ENCODE results near the gene MAP7D2. TPM values are rescaled to one million over a fixed set of nuclear protein-coding genes. Genes with fewer than 3 reads are reported as not detected.

The MAP7D2 gene
- total and polyA plus RNA-seq, 9 of the 15 experiments (the other 6 are each of a cell fraction or from before 2014, with no cell fraction given), result 0.01 to 0.04 (median 0.03) TPM; not detected in 4

DNA sequence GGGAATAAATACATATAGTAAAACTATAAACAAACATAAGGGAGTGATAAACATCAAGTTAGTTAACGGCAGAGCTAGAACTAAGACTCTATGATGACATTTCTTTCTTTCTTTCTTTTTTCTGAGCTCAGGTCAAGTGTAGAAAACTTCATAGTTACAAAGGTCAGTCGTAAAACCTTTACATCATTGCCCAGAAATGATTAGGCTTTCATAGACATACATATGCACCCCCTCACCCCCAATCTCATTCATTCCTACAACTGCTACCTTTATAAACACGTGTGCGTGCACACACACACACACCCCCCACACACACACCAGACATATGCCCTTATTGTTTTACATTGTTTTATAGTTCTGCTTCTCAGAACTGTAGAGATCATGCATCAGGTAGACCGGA is 19.2 kb upstream of the MAP7D2 start:
- ChIA-PET CTCF (ENCODE audit: low intra/inter-chr PET ratio) (no interaction called here), POLR2A (no interaction called here)
- H3K79me2 ChIP-seq (ENCODE audit: control insufficient read depth, insufficient read depth, low read length), result peaks cover 52% of the 10 kb centered on the region
- H3K9ac ChIP-seq (ENCODE audit: insufficient read depth in 1 of 2, low read depth in 2 of 2, low read length in 2 of 2), result no peak overlapping the region
- DNase-seq (ENCODE audit: extremely low read depth in 1 of 4, low spot score in 3 of 4) (no peak), FAIRE-seq (peak; percentile 61), ATAC-seq (no peak)
- no peak overlapping the region for H3K27ac ChIP-seq (ENCODE audit: extremely low read depth, low read depth, low read length)
- H3K36me3 ChIP-seq (ENCODE audit: control insufficient read depth, insufficient read depth, low read length), result peaks cover 90% of the 10 kb centered on the region
- peaks cover 0 to 9% of the 10 kb centered on the region in 2 experiments; a peak in 3 of 5 replicates for H3K4me1 ChIP-seq (replicated peaks in 1 of 2; ENCODE audit: control insufficient read depth in 2 of 2, insufficient read depth in 2 of 2, low read length in 2 of 2)
- no peaks in the 10 kb centered on the region for H3K9me3 ChIP-seq (replicated peaks; ENCODE audit: control insufficient read depth, insufficient read depth, low read depth, low read length)
- peaks cover 11% of the 10 kb centered on the region for H4K20me1 ChIP-seq (replicated peaks; ENCODE audit: control insufficient read depth, insufficient read depth, low read length)
- no peak overlapping the region for H3K4me3 ChIP-seq
- in situ Hi-C loops (cut with MboI), result no loop called here
- no TSS peak for BruUV-seq (replicated peaks)
- no peak overlapping the region for H3K4me2 ChIP-seq (ENCODE audit: insufficient read depth, low read length)
- H2AFZ ChIP-seq (ENCODE audit: low read depth, low read length), result no peak overlapping the region
- H3K9me1 ChIP-seq (ENCODE audit: control insufficient read depth, insufficient read depth, low read length), result no peaks in the 10 kb centered on the region
- intact Hi-C loops (cut with micrococcal nuclease), result no loop called here
- no peaks in the 10 kb centered on the region for H3K27me3 ChIP-seq (ENCODE audit: control insufficient read depth in 2 of 2, insufficient read depth in 2 of 2, low read length in 2 of 2)
- 80% methylated on average over 5 of the region's 5 CpGs for WGBS (ENCODE audit: insufficient coverage, low coverage, missing lambda C conversion rate)
- no peak for TF ChIP-seq KLF16 (IDR thresholded peaks at IDR 0.05)
- no peak for TF ChIP-seq HNRNPLL (IDR thresholded peaks at IDR 0.05; ENCODE audit: low read depth, low read length, poor library complexity, severe bottlenecking)
- no peak for TF ChIP-seq HINFP (tag; conservative IDR thresholded peaks at IDR 0.05; ENCODE audit: low read depth)
- no peak for TF ChIP-seq ILK (tag; IDR thresholded peaks at IDR 0.05; ENCODE audit: borderline replicate concordance, low read depth)
- TF ChIP-seq GTF2A2 (tag; IDR thresholded peaks at IDR 0.05), result no peak
- TF ChIP-seq DEAF1 (CRISPR knock-in tag; IDR thresholded peaks at IDR 0.05), result no peak
- TF ChIP-seq MBD2 (IDR thresholded peaks at IDR 0.05; ENCODE audit: borderline replicate concordance, low read depth), result no peak
- TF ChIP-seq USF2 (CRISPR knock-in tag; IDR thresholded peaks at IDR 0.05), result no peak
- TF ChIP-seq CTCF (IDR thresholded peaks at IDR 0.05 in 2 of 3, conservative IDR thresholded peaks at IDR 0.05 in 1 of 3; ENCODE audit: insufficient read depth in 2 of 3, low read depth in 1 of 3, low read length in 3 of 3), result no peak
- TF ChIP-seq FIP1L1 (IDR thresholded peaks at IDR 0.05; ENCODE audit: low read depth, low read length, poor library complexity, severe bottlenecking), result no peak
- TF ChIP-seq, protein P1, sequence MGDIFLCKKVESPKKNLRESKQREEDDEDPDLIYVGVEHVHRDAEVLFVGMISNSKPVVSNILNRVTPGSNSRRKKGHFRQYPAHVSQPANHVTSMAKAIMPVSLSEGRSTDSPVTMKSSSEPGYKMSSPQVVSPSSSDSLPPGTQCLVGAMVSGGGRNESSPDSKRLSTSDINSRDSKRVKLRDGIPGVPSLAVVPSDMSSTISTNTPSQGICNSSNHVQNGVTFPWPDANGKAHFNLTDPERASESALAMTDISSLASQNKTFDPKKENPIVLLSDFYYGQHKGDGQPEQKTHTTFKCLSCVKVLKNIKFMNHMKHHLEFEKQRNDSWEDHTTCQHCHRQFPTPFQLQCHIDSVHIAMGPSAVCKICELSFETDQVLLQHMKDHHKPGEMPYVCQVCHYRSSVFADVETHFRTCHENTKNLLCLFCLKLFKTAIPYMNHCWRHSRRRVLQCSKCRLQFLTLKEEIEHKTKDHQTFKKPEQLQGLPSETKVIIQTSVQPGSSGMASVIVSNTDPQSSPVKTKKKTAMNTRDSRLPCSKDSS (IDR thresholded peaks at IDR 0.05; ENCODE audit: low read depth, partially characterized antibody), result no peak
- TF ChIP-seq SRF (CRISPR knock-in tag; IDR thresholded peaks at IDR 0.05), result no peak
- TF ChIP-seq EP400 (IDR thresholded peaks at IDR 0.05), result no peak
- no peak for TF ChIP-seq SREBF2 (CRISPR knock-in tag; IDR thresholded peaks at IDR 0.05)
- no peak for TF ChIP-seq ATF7 (IDR thresholded peaks at IDR 0.05)
- no peak for TF ChIP-seq SMARCE1 (IDR thresholded peaks at IDR 0.05)
